Measurements from ENCODE around the gene TRIM68. TPM values are rescaled to one million over a fixed set of nuclear protein-coding genes. Genes with fewer than 3 reads are reported as not detected.

Gene TRIM68
- total RNA-seq, 1 donor from 2014 or later: 7.9 TPM

- peak overlapping the region; percentile 88 for H3K4me3 ChIP-seq (ENCODE audit: low read depth, low read length)
- TF ChIP-seq CTCF (conservative IDR thresholded peaks at IDR 0.05; ENCODE audit: low read depth, low read length): no peak
- DNase-seq (ENCODE audit: low read depth): no peak
Measured at GRCh38 chr11:4606231-4607015, 1.6 kb downstream of the TRIM68 start.

GRCh38 chr11:4605057-4605456 lies 3.0 kb downstream of the TRIM68 start:
- no peak for TF ChIP-seq CTCF (conservative IDR thresholded peaks at IDR 0.05; ENCODE audit: low read depth, low read length)
- DNase-seq (ENCODE audit: low read depth): no peak
- no peak overlapping the region for H3K4me3 ChIP-seq (ENCODE audit: low read depth, low read length)

DNA sequence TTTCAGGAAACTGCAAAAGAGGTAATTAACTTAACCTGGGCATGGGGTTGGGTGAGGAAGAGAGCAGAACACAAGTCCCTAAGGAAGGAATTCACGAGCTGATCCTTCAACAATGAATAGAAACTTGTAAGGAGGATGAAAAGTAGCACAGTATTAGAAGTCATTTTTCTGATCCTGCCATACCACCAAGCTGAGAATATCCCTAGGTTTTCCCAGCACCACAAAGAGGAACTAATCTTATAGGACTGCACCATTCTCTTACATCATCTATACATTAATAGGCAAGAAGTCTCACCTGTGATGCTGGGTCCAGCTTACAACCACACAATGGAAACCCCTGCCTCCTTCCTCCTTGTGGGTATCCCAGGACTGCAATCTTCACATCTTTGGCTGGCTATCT lies 14.3 kb downstream of the TRIM68 start, which contains the start of gene OR52I1:
Gene OR52I1 (plus strand): TSS at position 301 of the 400 bp plus-strand sequence. CDS start 0 bp downstream, at position 301.
- TF ChIP-seq CTCF (conservative IDR thresholded peaks at IDR 0.05; ENCODE audit: low read depth, low read length): no peak
- H3K4me3 ChIP-seq (ENCODE audit: low read depth, low read length): no peak within 1 kb of the TSS
- no peak for DNase-seq (ENCODE audit: low read depth)

GRCh38 chr11:4589017-4589416 lies 19.0 kb downstream of the TRIM68 start:
- TF ChIP-seq CTCF (conservative IDR thresholded peaks at IDR 0.05; ENCODE audit: low read depth, low read length): no peak
- H3K4me3 ChIP-seq (ENCODE audit: low read depth, low read length): no peak overlapping the region
- DNase-seq (ENCODE audit: low read depth): no peak

DNA sequence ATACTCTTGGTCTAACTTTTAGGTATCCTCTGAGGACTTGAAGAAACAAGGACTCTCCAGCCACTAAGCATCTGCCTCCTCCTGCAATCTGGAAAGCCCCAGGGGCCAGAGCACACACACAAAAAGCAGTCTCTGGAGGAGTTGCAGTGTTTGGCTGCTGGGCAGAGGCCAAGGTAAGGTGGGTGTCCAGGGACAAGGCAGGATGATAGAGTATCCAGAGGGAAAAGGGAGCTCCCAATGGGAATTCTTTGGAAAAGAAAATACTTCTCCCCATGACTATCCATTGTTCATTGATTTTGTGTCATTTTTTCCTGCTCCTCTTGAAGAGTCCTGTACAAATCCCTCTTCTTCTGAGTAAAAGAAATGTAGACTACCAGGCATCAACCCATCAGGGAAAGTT lies 26.6 kb downstream of the TRIM68 start, which contains the start of gene OR52I2:
Gene OR52I2 (plus strand): TSS at position 301 of the 400 bp plus-strand sequence.
- no peak for DNase-seq (ENCODE audit: low read depth)
- TF ChIP-seq CTCF (conservative IDR thresholded peaks at IDR 0.05; ENCODE audit: low read depth, low read length): no peak
- no peak within 1 kb of the TSS for H3K4me3 ChIP-seq (ENCODE audit: low read depth, low read length)

- no peak for DNase-seq (ENCODE audit: low read depth)
- TF ChIP-seq CTCF (conservative IDR thresholded peaks at IDR 0.05; ENCODE audit: low read depth, low read length): no peak
- H3K4me3 ChIP-seq (ENCODE audit: low read depth, low read length): no peak overlapping the region
Measured at GRCh38 chr11:4580124-4580523, 27.9 kb downstream of the TRIM68 start.

- TF ChIP-seq CTCF (conservative IDR thresholded peaks at IDR 0.05; ENCODE audit: low read depth, low read length): no peak
- DNase-seq (ENCODE audit: low read depth): no peak
- no peak overlapping the region for H3K4me3 ChIP-seq (ENCODE audit: low read depth, low read length)
Measured at GRCh38 chr11:4578624-4579023, 29.4 kb downstream of the TRIM68 start.

Data from epithelial cell of proximal tubule (primary cell).